ENCODE measurements around the gene SLC29A3.

DNA sequence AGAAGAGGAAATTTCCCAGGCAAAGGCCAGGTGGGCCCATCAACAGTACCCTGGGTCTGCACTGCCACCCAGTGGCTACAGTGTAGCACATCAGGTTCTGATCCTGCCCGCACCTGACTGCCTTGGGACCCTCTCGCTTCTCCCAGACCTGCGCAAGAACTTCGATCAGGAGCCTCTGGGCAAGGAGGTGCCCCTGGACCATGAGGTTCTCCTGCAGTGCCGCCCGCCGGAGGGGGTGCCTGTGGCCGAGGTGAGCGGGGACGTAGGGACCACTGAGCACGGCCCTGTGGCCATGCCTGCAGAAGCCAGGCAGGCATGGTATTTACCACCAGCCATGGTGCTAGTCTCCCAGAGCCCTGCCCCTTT, 33.9 kb upstream of the SLC29A3 start:
- TF ChIP-seq, protein P1, sequence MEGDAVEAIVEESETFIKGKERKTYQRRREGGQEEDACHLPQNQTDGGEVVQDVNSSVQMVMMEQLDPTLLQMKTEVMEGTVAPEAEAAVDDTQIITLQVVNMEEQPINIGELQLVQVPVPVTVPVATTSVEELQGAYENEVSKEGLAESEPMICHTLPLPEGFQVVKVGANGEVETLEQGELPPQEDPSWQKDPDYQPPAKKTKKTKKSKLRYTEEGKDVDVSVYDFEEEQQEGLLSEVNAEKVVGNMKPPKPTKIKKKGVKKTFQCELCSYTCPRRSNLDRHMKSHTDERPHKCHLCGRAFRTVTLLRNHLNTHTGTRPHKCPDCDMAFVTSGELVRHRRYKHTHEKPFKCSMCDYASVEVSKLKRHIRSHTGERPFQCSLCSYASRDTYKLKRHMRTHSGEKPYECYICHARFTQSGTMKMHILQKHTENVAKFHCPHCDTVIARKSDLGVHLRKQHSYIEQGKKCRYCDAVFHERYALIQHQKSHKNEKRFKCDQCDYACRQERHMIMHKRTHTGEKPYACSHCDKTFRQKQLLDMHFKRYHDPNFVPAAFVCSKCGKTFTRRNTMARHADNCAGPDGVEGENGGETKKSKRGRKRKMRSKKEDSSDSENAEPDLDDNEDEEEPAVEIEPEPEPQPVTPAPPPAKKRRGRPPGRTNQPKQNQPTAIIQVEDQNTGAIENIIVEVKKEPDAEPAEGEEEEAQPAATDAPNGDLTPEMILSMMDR (conservative IDR thresholded peaks at IDR 0.05; ENCODE audit: low read depth in 2 of 2) = peak; percentile 75 to 90
- no peak for TF ChIP-seq EZH2phosphoT487 (IDR thresholded peaks at IDR 0.05; ENCODE audit: unreplicated experiment)

All from GM23338 (cell line).